Cardiac septum (tissue), 1 donor: ENCODE data around the gene FLYWCH2. TPM values are rescaled to one million over a fixed set of nuclear protein-coding genes. Genes with fewer than 3 reads are reported as not detected.

Experiments used
- DNase-seq: peaks from one replicate; pipeline ENCODE4 v3.0.0-alpha.2; 2020; ENCODE audit warnings: low spot score
- intact Hi-C: fragments of 100-400 bp; cut with DNase I; formaldehyde crosslinking; loops from one replicate; pipeline ENCODE4 v1.14.0; 2022
- long read RNA-seq: library from polyadenylated mRNA; unstranded; transcript quantifications from one replicate; pipeline ENCODE4 v2.0.0, GENCODE V29; 2021
- total RNA-seq: library from RNA; stranded (reverse); fragmentation: NEBNext Ultra II Directional; extraction: Animal tissue kit (Norgen Biotek cat#: 25700); gene quantifications from one replicate; pipeline ENCODE4 v1.2.1, GENCODE V29; 2021
- donor health status: DM: no; HTN: no; CAD: no.

The FLYWCH2 gene, protein sequence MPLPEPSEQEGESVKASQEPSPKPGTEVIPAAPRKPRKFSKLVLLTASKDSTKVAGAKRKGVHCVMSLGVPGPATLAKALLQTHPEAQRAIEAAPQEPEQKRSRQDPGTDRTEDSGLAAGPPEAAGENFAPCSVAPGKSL
- total RNA-seq = 20.8 TPM
- long read RNA-seq, transcript FLYWCH2-202 (4 exons, 1,036 nt) = major isoform, 20 of 24 reads
- long read RNA-seq, partial matches to known transcripts = 1 of 24 reads
- long read RNA-seq, other reads (novel, unspliced or antisense) = 3 of 24 reads

DNA sequence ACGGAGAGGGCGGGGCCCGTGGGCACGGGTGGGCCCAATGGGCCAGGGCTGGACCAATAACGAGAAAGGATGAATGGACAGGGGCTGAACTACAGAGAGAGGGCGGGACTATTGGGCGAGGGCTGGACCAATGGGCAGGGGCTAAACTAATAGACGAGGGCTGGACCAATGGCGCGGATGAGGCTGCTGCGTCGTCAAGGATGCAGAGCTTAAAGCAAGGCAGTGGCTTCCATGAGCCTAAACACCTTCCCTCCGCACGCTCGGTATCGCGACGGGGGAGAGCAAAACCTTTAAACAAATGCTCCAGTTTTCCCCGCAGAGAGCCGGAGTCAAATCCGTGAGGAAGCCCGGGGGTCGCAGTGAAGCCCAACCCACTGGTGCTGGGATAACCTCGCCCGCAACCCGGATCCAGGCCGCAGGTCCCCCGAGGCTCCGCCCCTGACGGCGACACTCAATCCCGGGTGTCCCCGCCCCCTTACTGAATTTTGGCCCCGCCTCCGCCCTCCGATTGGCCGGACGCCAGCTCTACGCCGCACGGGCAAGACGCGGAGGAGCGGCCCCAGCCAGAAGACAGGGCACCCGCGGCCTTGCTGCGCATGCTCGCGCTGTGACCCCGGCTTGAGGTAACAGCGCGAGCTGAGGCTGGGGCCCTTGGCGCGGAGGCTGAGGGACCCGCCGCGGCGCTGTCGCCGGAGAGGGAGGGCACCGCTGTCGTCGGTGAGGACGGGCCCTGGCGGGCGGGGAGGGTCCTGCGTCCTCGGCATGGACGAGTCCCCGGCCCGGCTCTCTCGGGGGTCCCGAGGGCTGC, at the start of gene FLYWCH2:
Gene FLYWCH2 (plus strand): TSS at position 566 of the 808 bp plus-strand sequence. CDS start 13,235 bp downstream, outside the sequence.
- peak; percentile 100 for DNase-seq
- intact Hi-C loops = loop anchor here (2.0 kb wide), 1 partner anchor 22 kb away; no protein-coding TSS in a partner anchor

DNA sequence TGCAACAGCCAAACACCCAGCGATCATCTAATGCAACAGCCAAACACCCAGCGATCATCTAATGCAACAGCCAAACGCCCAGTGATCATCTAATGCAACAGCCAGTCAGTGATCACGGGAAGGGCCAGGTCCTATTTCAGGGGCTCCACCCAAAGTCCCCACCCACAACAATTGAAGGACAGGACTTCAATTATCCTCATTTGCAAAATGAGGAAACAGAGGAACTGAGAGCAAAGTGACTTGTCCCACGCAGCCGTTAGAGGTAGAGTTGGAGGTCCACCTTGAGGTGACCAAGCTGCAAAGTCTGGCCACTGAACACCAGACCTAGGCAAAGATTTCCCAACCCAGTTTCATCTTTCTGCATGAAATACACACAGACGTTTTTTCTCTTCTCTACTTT, 49.2 kb upstream of the FLYWCH2 start:
- no peak for DNase-seq
- intact Hi-C loops = no loop called here

DNA sequence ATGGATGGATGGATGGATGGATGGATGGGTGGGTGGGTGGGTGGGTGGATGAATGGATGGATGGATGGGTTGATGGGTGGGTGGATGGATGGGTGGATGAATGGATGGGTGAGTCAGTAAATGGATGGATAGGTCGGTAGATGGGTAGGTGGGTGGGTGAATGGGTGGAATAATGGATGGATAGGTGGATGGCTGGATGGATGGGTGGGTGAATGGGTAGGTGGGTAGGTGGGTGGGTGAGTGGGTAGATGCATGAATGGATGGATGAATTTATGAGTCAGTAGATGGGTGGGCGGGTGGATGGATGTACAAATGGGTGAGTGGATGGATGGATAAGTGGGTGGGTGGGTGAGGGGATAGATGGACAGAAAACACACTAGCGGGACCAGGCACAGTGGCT, 48.0 kb upstream of the FLYWCH2 start:
- intact Hi-C loops = no loop called here

DNA sequence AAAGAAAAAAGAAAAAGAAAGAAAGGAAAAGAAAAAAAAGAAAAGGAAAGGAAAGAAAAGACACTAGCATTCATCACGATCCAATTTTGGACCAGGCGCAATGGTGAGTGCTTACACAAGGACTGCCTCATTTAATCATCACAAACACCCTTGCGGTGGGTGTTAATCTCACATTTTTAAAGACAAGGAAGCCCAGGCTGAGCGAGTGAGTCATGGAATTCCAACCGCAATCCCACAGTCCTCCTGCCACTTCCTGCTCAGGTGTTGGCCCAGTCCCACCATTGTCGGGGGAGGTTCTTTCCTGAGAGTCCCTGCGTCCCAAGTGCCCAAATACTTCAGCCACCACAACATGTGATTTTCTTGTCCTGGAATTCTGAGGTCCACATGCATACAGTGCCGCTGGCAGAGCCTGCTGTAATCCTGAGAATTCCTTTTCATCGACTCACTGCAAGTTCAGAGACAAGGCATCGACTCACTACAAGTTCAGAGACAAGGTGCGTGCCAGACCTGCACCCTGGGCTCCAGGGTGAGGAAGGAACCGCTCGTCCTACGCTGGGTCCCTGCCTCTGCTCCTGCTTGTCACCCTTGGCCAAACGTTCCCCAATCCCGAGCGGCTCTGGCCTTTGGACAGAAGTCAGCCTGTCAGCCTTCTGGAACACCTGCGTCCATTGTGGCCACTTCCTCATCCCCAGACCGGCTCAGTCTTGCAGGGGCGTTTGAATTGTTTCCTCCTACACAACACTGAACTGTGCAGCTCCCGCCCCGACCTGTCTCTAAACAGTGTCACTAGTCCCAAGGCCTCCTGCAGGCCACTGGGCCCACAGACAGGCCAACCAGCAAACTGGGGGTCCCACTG, 47.1 kb upstream of the FLYWCH2 start:
- DNase-seq = no peak
- intact Hi-C loops = no loop called here

More for the DNA sequence above, 48.0 kb upstream of the FLYWCH2 start:
- no peak for DNase-seq

DNA sequence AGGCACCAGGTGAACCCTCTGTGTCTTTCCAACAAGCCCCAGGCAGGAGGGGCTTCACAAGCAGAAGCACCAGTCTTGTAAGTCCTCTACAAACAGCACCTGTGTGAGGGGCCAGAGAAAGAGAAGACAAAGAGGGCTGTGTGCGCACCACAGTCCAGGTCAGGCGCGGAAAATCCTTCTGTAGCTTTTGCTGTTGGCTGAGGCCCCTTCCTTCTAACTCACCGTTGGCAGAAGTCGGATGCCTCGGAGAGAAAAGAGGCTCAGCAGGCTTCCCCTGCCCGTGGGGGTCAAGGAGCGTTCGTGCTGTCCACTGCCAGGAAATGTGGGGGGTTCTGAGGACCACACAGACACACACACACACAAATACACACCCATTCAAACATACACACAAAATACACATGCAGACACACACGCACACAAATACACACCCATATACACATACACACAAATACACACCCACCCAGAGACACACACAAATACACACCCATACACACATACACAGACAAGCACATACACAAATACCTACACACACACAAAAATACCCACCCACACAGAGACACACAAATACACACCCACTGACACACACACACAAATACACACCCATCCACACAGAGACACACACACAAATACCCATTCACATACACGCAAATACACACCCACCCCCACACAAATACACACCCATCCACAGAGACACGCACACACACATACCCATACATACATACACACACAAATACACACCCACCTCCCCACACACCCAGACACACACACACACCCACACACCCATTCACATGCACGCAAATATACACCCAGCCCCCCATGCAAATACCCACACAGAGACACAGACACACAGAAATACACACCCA, 46.1 kb upstream of the FLYWCH2 start:
- no peak for DNase-seq

DNA sequence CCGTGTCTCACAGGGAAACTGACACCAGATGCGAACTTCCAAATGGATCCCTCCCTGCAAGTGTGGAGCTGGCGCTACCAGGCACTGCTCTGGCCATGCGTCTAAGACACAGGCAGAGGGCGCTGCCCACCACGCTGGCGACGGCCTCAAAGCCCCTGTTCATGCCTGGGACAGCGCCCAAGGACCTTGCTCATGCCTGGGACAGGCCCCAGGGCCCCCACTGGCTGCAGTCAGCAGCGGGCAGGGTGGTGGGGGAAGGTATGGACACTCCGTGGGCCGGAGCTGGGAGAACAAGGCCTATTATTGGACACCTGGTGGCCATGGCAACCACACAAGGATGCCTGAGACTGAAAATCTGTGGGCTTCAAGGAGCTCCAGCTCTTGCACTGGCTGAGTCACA, 44.1 kb upstream of the FLYWCH2 start:
- intact Hi-C loops = loop anchor here (1.0 kb wide), 1 partner anchor 29 kb away; no protein-coding TSS in a partner anchor
- no peak for DNase-seq

More for the DNA sequence above, 46.1 kb upstream of the FLYWCH2 start:
- intact Hi-C loops = no loop called here

DNA sequence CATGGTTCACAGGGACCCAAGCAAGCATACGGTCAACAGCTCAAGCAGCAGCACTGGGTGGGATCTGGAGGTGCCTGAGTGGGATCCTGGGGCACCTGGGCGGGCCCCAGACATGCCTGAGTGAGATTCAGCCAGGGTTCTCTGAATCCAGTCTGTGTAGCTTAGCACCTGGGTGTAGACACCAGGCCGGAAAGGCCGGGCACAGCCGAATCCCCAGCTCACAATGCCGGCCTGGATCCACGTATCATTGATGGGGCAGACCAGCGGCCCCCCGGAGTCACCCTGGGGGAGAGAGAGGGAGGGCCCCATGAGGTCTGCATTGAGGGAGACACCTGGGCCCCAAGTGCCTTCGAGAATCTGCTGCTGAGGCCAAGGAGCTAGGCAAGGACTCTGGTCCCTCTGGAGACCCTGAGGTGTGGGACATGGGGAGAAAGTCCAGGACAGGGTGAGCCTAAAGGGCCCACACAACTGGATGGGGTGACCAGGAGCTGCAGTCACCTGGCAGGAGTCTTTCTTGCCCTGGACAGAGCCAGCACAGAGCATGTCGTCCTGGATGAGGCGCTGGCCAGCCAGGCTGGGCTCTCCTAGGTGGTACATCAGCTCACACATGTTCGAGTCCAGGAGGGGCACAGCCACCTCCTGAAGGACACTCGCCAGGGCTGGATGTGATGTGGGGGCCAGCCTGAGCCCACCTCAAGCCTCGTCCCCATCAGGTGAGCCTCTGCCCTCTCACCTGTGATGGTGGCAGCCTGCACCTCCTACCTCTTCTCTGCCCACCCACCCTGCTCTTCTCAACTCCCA, 43.2 kb upstream of the FLYWCH2 start:
- intact Hi-C loops = loop anchor here (1.0 kb wide), 1 partner anchor 28 kb away; no protein-coding TSS in a partner anchor
- DNase-seq = no peak

DNA sequence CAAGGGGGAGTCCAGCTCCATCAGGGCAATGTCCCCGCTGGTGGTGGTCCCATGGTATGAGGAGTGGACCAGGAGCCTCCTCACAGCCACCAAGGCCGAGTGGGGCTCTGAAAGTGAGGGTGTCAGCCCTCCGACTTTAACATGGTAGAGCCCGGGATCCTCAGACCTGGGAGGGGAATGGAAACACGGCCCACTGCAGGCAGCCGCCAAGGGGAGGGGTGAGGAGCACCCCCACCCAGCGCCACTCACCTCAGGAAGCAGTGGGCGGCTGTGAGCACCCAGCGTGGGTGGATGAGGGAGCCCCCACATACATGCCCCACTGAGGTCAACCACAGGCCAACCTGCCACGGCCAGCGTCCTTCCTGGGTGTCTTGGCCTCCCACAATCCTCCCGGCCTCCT, 42.1 kb upstream of the FLYWCH2 start:
- intact Hi-C loops = no loop called here
- no peak for DNase-seq

DNA sequence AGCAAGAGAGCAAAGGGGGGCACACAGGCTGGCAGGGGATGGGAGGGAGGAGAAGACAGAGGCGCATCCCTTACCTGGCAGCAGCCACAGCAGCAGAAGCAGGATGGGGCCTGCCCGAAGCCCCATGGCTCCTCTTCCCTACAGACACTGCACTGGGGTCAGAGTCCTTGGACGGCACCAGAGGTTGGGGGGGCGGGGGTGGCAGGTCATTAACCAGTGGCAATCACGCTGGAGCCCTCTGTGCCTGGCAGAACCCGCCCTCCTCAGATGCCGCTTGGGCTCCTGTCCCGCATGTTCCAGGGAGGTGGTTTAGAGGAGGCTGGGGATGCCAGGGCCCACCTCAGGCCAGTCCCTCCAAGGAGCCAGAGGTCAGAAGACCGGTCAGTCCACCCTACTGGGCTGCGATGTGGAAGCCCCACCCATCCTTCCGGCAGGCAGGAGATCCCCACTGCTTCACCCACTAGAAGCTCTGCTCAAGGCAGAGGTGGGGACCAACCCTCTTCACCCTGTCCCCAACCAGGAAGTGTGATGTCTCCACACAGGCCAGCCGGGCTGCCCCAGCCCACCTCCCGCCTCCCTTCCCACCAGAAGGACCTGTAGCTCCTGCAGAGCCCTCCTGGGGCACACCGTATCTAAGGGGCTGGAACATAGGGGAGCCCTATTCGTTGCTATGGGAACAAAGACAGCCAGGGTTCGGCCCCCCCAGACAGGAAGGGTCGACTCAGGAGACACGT, 41.2 kb upstream of the FLYWCH2 start:
- peak; percentile 46 for DNase-seq
- intact Hi-C loops = no loop called here

DNA sequence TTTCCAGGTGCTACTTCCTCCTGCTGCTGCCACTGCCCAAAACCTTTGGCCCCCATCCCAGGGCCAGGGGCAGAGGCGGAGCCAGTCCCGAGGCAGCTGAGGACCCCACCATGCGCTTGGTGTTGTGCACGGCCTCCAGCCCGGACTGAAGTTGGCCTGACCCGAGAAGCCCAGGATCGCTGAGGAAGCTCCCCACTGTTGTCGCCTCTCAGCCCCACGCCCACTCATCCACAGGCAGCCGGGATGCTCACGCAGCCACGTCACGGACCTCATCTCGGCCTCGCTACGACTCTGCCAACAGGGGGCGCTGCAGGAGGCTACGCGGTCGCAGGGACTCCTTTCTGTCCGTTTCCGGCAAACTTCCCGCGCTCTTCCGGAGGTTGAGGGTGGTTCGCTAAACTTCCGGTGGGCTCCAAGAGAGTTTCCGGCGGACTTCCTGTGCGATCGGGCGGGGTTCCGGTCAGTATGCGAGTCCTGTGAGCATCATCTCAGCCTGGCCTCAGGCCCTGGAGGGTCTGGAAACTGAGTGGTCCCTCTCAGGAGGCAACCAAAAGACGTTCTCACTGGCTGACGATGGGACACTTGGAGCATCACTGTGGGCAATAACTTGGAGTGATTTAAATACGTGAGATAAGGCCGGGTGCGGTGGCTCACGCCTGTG, 40.5 kb upstream of the FLYWCH2 start:
- intact Hi-C loops = no loop called here
- peak; percentile 75 for DNase-seq

DNA sequence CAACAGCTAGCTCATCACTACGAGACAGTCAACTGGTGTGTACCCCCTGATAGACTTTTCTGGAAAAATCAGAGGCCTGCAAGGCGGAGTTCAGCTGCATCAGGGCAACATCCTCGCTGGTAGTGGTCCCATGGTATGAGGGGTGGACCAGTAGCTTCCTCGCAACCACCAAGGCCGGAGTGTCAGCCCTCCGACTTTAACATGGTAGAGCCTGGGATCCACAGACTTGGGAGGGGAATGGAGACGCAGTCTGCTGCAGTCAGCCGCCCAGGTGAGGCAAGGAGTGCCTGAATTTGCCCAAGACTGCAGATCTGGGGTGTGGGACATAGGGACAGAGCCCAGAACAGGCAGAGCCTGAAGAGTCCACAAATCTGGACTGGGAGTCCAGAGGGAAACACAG, 39.5 kb upstream of the FLYWCH2 start:
- peak; percentile 33 for DNase-seq
- intact Hi-C loops = no loop called here

DNA sequence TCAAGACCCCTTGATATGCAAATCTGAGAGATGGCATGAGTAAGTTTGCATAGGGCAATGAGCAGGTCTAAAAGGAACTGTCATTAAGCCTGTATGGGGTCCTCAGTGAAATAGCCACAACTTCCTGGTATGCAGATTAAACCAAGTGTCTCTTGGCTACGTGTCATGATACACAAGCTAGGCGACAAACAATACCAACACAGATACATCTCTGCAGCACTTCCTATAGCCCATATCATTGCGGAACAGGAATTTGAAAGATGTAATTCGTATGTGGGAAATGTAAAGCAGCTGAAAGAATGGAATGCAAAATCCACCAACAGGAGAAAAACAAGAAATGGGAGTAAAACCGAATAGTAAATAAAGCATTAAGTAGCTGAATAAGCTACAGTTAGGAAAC, 37.9 kb upstream of the FLYWCH2 start:
- intact Hi-C loops = no loop called here
- no peak for DNase-seq

DNA sequence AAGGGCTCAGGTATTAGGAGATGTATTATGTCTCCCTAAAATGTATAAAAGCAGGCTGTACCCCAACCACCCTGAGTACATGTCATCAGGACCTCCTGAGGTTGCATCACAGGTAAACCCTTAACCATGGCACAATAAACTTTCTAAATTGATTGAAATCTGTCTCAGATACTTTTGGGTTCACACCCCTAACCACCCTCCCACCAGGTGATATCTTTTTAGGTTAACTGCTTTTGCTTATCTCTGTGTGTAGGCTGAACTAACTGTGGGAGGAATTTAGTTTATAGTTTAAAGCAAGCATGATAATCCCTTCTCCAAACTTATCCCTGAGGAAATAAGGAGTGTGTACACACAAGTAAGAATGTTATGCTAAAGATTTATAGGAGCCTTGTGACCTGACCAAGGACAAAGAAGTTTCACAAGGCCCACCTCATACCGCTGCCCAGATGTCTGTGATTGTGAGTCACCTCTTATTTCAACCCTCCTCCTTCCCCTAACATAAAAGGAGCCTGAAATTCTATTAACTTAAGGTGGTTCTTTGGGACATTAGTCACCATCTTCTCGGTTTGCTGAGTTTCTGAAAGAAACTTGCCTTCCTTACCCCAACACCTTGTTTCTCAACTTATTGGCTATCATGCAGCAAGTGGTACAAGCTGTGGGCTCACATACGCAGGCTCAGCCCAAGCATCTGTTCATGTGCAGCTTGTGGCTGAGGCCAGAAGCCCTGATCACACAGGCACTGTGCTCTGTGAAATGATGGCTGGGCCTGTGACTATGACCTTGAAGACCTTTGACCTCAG, 36.3 kb upstream of the FLYWCH2 start:
- DNase-seq = no peak
- intact Hi-C loops = no loop called here

DNA sequence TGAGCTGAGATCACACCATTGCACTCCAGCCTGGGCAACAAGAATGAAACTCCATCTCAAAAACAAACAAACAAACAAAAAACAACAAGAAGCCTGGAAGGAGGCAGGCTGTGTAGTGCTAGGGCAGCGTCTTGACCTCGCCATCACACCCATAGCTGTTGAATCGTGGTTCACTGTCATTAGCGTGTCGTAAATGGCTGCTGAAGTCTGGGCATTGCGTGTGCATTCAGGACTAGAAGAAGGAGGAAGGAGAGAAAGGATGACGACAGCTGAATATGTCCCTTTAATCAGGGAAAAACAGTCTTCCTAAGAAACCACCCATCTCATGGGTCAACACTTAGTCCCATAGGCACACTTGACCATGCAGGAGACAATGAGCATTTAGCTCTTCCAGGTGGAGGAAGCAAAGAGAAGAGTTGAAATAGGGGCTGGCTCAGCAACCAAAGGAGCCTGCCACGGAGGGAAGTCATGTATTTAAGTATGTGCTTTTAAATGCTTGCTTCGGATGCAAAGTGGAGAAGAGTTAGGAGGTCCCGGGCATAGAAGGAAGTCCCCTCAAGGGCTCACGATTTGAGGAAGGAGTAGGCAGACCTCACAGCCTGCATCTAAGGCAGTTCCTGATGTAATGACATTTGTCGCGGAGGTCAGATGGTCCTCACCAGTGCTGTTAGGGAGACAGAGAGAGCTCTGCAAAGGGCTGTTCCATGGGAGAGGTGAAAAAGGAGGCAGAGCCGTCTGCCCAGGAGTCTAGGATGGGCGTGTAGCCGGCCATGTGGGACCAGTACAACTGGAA, 33.9 kb upstream of the FLYWCH2 start:
- intact Hi-C loops = no loop called here
- peak; percentile 22 for DNase-seq

DNA sequence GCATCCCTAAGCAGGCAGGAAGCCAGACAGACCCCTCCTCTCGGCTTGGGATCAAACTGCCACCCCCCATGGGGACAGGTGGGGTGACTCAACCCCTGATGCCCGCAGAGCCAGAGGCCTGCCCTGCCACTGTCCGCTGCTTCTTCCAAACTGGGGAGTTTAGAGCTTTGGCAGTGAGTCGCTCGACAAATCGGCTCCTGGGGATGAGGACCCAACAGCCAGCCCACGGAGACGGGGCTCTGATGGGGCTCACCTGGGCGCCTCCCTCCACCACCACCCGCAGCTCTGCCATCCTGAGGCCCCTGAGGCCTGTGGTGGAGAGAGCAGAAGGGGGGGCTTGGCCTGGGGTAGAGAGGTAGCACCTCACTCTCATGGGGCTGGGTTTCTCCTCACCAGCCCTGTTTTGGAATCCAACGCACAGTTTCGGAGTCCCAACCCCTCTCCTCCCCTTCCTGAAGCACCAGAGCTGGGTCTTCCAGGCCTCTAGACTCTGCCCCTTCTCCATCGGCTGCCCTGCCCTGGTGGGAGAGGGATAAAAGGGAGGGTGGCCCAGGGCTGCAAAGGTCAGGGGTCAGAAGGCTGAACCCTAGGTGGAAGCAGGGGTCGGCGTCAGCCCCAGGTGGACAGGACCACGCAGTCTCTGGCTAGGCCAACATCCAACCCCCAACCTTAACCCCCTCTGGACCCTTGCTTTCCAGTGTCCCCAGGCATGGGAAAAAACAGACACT, 30.8 kb upstream of the FLYWCH2 start:
- intact Hi-C loops = no loop called here
- peak; percentile 35 for DNase-seq
